GM12865 (cell line): ENCODE data around the gene PRPF31.

Experiments
- DNase-seq: peaks from one replicate; pipeline ENCODE4 v3.0.0; 2010; ENCODE audit warnings: low read depth
- H3K4me3 ChIP-seq: 2 replicates; pipeline ENCODE4 v1.5.1; 2011; ENCODE audit warnings: mild to moderate bottlenecking, low read depth, low read length, control low read depth
- TF ChIP-seq, protein P1 (sequence below): IDR thresholded peaks from 2 replicates; pipeline ENCODE4 v1.5.1; 2011; ENCODE audit warnings: low read length, control low read depth, low read depth, inconsistent platforms; ENCODE audit not compliant: insufficient read depth; ENCODE audit errors: missing control alignments

Gene PRPF31

DNA sequence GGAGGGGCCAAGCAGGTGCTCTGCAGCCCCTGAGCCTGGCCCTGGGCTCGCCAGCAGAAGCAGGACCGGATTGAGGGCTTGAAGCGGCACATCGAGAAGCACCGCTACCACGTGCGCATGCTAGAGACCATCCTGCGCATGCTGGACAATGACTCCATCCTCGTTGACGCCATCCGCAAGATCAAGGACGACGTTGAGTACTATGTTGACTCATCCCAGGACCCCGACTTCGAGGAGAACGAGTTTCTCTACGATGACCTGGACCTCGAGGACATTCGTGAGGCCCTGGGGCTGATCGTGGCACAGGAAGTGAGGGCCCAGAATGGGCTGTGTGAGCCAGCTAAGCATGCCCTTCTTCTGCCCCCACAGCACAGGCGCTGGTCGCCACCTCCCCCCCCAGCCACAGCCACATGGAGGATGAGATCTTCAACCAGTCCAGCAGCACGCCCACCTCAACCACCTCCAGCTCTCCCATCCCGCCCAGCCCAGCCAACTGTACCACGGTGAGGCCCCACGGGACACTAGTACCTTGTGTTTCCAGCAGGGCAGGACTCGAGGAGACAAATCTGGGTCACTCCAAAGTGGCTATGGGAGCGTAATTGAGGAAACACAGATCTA lies 30.1 kb downstream of the PRPF31 start:
- no peak for DNase-seq
- TF ChIP-seq, protein P1, sequence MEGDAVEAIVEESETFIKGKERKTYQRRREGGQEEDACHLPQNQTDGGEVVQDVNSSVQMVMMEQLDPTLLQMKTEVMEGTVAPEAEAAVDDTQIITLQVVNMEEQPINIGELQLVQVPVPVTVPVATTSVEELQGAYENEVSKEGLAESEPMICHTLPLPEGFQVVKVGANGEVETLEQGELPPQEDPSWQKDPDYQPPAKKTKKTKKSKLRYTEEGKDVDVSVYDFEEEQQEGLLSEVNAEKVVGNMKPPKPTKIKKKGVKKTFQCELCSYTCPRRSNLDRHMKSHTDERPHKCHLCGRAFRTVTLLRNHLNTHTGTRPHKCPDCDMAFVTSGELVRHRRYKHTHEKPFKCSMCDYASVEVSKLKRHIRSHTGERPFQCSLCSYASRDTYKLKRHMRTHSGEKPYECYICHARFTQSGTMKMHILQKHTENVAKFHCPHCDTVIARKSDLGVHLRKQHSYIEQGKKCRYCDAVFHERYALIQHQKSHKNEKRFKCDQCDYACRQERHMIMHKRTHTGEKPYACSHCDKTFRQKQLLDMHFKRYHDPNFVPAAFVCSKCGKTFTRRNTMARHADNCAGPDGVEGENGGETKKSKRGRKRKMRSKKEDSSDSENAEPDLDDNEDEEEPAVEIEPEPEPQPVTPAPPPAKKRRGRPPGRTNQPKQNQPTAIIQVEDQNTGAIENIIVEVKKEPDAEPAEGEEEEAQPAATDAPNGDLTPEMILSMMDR: no peak
- H3K4me3 ChIP-seq: no peak overlapping the region

DNA sequence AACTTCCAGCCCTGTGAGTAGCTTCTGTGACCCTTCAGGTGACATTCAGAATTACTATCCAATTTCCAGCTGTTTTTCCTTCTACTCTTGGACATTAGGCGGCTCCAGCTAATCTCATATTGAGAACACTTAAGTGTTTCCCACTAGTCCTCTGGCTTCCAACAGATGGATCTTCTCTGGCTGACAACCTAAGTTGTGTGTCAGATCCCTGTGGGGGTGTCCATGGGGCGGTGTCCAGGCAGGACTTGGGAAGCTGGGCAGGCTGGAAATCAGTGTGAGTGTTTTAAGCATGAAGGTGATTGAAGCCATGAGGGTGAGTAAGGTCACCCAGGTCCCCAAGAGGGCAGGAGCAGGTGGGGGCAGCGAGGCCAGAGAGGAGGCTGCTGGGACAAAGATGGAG lies 32.1 kb downstream of the PRPF31 start:
- TF ChIP-seq, protein P1: no peak
- no peak overlapping the region for H3K4me3 ChIP-seq
- no peak for DNase-seq

DNA sequence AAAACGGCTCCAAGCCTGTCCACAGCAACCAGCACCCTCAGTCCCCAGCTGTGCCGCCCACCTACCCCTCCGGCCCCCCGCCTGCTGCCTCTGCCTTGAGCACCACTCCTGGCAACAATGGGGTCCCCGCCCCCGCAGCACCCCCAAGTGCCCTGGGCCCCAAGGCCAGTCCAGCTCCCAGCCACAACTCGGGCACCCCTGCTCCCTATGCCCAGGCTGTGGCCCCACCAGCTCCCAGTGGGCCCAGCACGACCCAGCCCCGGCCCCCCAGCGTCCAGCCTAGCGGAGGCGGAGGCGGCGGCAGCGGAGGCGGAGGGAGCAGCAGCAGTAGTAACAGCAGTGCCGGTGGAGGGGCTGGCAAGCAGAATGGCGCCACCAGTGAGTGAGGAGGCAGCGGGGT lies 32.6 kb downstream of the PRPF31 start:
- H3K4me3 ChIP-seq: no peak overlapping the region
- DNase-seq: no peak
- TF ChIP-seq, protein P1: no peak

DNA sequence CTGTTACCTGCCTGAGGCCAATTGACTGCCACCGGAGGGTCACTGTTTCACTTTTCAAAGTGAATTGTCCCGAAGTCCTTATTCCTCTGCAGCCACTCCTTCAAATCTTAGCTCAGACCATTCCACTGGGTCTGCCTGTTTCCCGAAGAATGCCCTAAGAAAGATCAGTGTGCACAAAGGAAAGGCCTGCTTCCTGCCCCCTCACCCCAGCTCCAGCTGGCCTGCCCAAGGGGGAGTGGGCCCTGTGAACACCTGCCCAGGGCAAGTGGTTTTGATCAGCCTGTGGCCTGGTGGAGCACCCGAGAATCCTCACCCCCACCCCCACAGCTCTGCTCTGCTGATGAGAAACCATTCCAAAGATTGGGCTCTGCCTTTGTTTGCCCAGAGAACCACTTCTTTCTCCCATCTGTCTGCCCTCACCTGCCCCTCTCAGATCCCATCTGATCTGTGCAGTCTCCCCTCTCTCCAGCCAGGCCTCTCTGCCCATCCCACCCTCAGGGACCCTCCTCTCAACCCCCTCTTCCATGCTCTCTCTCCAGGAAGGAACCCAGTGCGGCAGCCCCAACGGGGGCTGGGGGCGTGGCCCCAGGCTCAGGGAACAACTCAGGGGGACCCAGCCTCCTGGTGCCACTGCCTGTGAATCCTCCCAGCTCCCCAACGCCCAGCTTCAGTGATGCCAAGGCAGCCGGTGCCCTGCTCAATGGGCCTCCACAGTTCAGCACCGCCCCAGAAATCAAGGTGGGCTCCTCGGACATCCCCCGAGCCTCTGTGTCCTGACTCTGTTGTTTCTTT lies 33.7 kb downstream of the PRPF31 start:
- no peak overlapping the region for H3K4me3 ChIP-seq
- no peak for DNase-seq
- TF ChIP-seq, protein P1: no peak

DNA sequence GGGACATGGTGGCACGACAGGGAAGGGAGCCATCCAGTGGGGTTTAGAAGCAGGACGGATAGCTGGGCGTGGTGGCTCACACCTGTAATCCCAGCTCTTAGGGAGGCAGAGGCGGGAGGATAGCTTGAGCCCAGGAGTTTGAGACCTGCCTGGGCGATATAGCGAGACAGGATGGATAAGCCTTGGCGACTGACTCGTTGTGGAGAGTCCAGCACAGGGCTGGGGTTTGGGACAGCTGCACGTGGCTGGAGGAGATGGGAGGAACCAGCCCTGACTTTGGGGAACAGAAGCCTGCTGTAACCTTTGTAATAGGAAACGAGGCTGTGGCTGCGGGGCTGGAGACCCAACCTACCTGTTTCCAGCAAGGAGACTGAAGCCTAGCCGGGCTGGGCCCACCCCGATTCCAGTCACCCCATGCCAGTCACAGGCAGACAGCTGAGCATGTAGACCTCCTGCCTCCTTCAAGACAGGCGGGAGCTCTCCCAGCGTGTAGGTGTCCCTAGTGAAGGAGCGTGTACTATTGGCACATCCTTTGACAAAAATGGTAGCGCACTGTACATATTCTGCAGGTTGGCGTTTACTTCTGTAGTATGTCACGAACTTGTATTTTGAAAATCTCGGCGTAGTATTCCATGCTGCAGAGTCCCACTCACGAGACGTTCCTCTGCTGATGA lies 35.9 kb downstream of the PRPF31 start:
- H3K4me3 ChIP-seq: no peak overlapping the region
- no peak for DNase-seq
- TF ChIP-seq, protein P1: no peak

DNA sequence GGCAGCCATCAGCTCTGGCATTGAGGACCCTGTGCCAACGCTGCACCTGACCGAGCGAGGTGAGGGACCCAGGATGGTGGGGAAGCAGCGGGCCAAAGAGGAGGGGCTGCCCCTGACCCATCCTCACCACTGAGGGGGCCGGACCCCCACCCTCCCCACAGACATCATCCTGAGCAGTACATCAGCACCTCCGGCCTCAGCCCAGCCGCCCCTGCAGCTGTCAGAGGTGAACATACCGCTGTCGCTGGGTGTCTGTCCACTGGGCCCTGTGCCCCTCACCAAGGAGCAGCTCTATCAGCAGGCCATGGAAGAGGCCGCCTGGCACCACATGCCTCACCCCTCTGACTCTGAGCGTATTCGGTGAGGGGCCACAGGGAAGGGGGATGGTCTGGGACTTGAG lies 36.7 kb downstream of the PRPF31 start:
- TF ChIP-seq, protein P1: no peak

More for the DNA sequence above, 36.7 kb downstream of the PRPF31 start:
- DNase-seq: no peak
- no peak overlapping the region for H3K4me3 ChIP-seq
